CD14-positive monocyte (primary cell): ENCODE measurements around the gene NTM. TPM values are rescaled to one million over a fixed set of nuclear protein-coding genes. Genes with fewer than 3 reads are reported as not detected.

Experiments
- DNase-seq, 3 donors: peaks; one replicate each; pipeline ENCODE4 v3.0.0-alpha.2; 2011 to 2022
- H2AFZ ChIP-seq: 2 replicates; pipeline ENCODE4 v1.6.0; 2012; ENCODE audit warnings: mild to moderate bottlenecking, low read depth, low read length, inconsistent platforms; ENCODE audit not compliant: insufficient read depth, poor library complexity, severe bottlenecking
- H3K27ac ChIP-seq, 2 donors: 1 replicate in 1 of 2; 2 replicates in 1 of 2; pipeline ENCODE4 v1.5.1; 2012 to 2013; ENCODE audit warnings: low read length in 2 of 2, control low read depth in 1 of 2, inconsistent platforms in 1 of 2, low read depth in 1 of 2, mild to moderate bottlenecking in 1 of 2
- H3K27me3 ChIP-seq, 2 donors: one replicate each; pipeline versions ENCODE4 v1.6.0 to v1.6.1; 2011 to 2013; ENCODE audit warnings: low read length in 2 of 2; ENCODE audit not compliant: control insufficient read depth in 2 of 2, insufficient read depth in 2 of 2
- H3K36me3 ChIP-seq, 2 donors: replicated peaks in 1 of 2; 1 replicate in 1 of 2; 2 replicates in 1 of 2; pipeline versions ENCODE4 v1.5.1 to v1.6.1; 2012 to 2013; ENCODE audit warnings: low read length in 2 of 2, control low read depth in 1 of 2, inconsistent platforms in 1 of 2, mild to moderate bottlenecking in 1 of 2; ENCODE audit not compliant: insufficient read depth in 2 of 2, control insufficient read depth in 1 of 2
- H3K4me1 ChIP-seq, 2 donors: 1 replicate in 1 of 2; 2 replicates in 1 of 2; pipeline versions ENCODE4 v1.5.1 to v1.6.1; 2012 to 2013; ENCODE audit warnings: low read length in 2 of 2, control low read depth in 1 of 2, inconsistent platforms in 1 of 2, mild to moderate bottlenecking in 1 of 2, moderate library complexity in 1 of 2; ENCODE audit not compliant: insufficient read depth in 2 of 2, control insufficient read depth in 1 of 2
- H3K4me2 ChIP-seq: replicated peaks from 2 replicates; pipeline ENCODE3; 2012; ENCODE audit warnings: low read length, moderate library complexity, mild to moderate bottlenecking; ENCODE audit not compliant: poor library complexity, severe bottlenecking; ENCODE audit errors: extremely low read depth
- H3K4me3 ChIP-seq, 3 experiments: fragments of 200-600 bp in 1 of 3; sonication (generic) in 1 of 3; replicated peaks in 1 of 3; 1 replicate in 2 of 3; 2 replicates in 1 of 3; pipeline ENCODE4 v1.5.1; 2011 to 2013; ENCODE audit warnings: low read length in 3 of 3, mild to moderate bottlenecking in 3 of 3, control low read depth in 2 of 3, low read depth in 2 of 3, inconsistent platforms in 1 of 3, moderate library complexity in 1 of 3
- H3K79me2 ChIP-seq: 2 replicates; pipeline ENCODE4 v1.6.0; 2012; ENCODE audit warnings: mild to moderate bottlenecking, control low read depth, inconsistent platforms, low read length, moderate library complexity; ENCODE audit not compliant: insufficient read depth
- H3K9ac ChIP-seq: 2 replicates; pipeline ENCODE4 v1.6.0; 2017; ENCODE audit warnings: low read length, mild to moderate bottlenecking; ENCODE audit not compliant: insufficient read depth, poor library complexity, severe bottlenecking
- H3K9me3 ChIP-seq, 2 donors: replicated peaks in 1 of 2; 1 replicate in 1 of 2; 2 replicates in 1 of 2; pipeline versions ENCODE4 v1.5.1 to v1.6.1; 2012 to 2013; ENCODE audit warnings: low read length in 2 of 2, control low read depth in 1 of 2; ENCODE audit not compliant: control insufficient read depth in 1 of 2, insufficient read depth in 1 of 2
- H4K20me1 ChIP-seq: 2 replicates; pipeline ENCODE4 v1.6.0; 2012; ENCODE audit warnings: mild to moderate bottlenecking, low read length, control low read depth, moderate library complexity; ENCODE audit not compliant: insufficient read depth
- H3K27ac Mint-ChIP-seq, 7 donors: one replicate each; pipeline ENCODE4 v1.8.0; 2020; ENCODE audit warnings: mild to moderate bottlenecking in 7 of 7, mixed read lengths in 7 of 7, moderate library complexity in 6 of 7, inconsistent platforms in 2 of 7
- H3K27me3 Mint-ChIP-seq, 3 donors: one replicate each; pipeline ENCODE4 v1.8.0; 2021 to 2022; ENCODE audit warnings: low read depth in 3 of 3, mild to moderate bottlenecking in 3 of 3, mixed read lengths in 3 of 3, moderate library complexity in 3 of 3, inconsistent platforms in 1 of 3
- H3K36me3 Mint-ChIP-seq, 2 donors: one replicate each; pipeline ENCODE4 v1.8.0; 2020; ENCODE audit warnings: mixed read lengths in 2 of 2, inconsistent platforms in 1 of 2, mild to moderate bottlenecking in 1 of 2
- H3K4me1 Mint-ChIP-seq: one replicate; pipeline ENCODE4 v1.8.0; 2020; ENCODE audit warnings: mild to moderate bottlenecking, mixed read lengths
- H3K4me3 Mint-ChIP-seq, 2 donors: one replicate each; pipeline ENCODE4 v1.8.0; 2020; ENCODE audit warnings: mild to moderate bottlenecking in 2 of 2, mixed read lengths in 2 of 2, moderate library complexity in 1 of 2
- H3K9me3 Mint-ChIP-seq, 7 donors: one replicate each; pipeline ENCODE4 v1.8.0; 2020 to 2022; ENCODE audit warnings: mixed read lengths in 7 of 7, mild to moderate bottlenecking in 6 of 7, moderate library complexity in 6 of 7, inconsistent platforms in 2 of 7
- CTCF ChIP-seq: fragments of 200-600 bp; IDR thresholded peaks from one replicate; pipeline ENCODE4 v1.8.0; 2022; ENCODE audit warnings: antibody characterized with exemption, mild to moderate bottlenecking
- WGBS: methylation state at CpG from one replicate; pipeline ENCODE4 v1.1.5; 2013; ENCODE audit warnings: missing lambda C conversion rate; ENCODE audit not compliant: insufficient coverage; 5-methylcytosine and 5-hydroxymethylcytosine counted together
- intact Hi-C, 2 donors: fragments of 100-400 bp; cut with micrococcal nuclease; formaldehyde crosslinking; loops; one replicate each; pipeline versions ENCODE4 v1.15.0 to v1.15.1; 2023
- polyA plus RNA-seq, 3 donors: library from polyadenylated mRNA; depleted of rRNA in 1 of 3; unstranded in 2 of 3; stranded (reverse) in 1 of 3; fragments of 300-500 nt in 2 of 3; fragments of >200 nt in 1 of 3; fragmentation: Illumina TruSeq in 2 of 3; gene quantifications; 1 replicate in 2 of 3; 2 replicates in 1 of 3; pipeline ENCODE4 v1.2.3, GENCODE V29; 2012 to 2021

Gene NTM
- polyA plus RNA-seq, 3 donors: not detected

- no peak for DNase-seq
- Mint-ChIP-seq H3K4me3 (no peak overlapping the region), H3K9me3 (peaks cover 0 to 4% (median 2%) of the 10 kb centered on the region in 7 donors), H3K4me1 (no peaks in the 10 kb centered on the region), H3K36me3 (no peaks in the 10 kb centered on the region), H3K27me3 (peaks cover 0 to 2% (median 0%) of the 10 kb centered on the region in 3 donors), H3K27ac (no peak overlapping the region)
- no peak overlapping the region for H2AFZ ChIP-seq
- H3K4me3 ChIP-seq: no peak overlapping the region
- H3K4me1 ChIP-seq: no peaks in the 10 kb centered on the region
- no peaks in the 10 kb centered on the region for H4K20me1 ChIP-seq
- no peak for TF ChIP-seq CTCF
- H3K27me3 ChIP-seq: no peaks in the 10 kb centered on the region
- intact Hi-C loops: no loop called here
- H3K36me3 ChIP-seq: no peaks in the 10 kb centered on the region
- peaks cover 0 to 5% of the 10 kb centered on the region in 2 donors for H3K9me3 ChIP-seq
- H3K9ac ChIP-seq: no peak overlapping the region
- no peaks in the 10 kb centered on the region for H3K79me2 ChIP-seq
- WGBS: no CpG with 5 or more reads among the region's 4 CpGs
- no peak overlapping the region for H3K27ac ChIP-seq
- H3K4me2 ChIP-seq: no peak overlapping the region
Observed at GRCh38 chr11:132205006-132205405, 834.6 kb downstream of the NTM start.

GRCh38 chr11:132205496-132205895, 835.1 kb downstream of the NTM start:
- no peak overlapping the region for H3K9ac ChIP-seq
- H3K36me3 ChIP-seq: no peaks in the 10 kb centered on the region
- H3K9me3 ChIP-seq: peaks cover 0 to 5% of the 10 kb centered on the region in 2 donors
- no peaks in the 10 kb centered on the region for H3K4me1 Mint-ChIP-seq
- H3K4me3 Mint-ChIP-seq: no peak overlapping the region
- H3K4me1 ChIP-seq: no peaks in the 10 kb centered on the region
- H3K4me3 ChIP-seq: no peak overlapping the region
- no peaks in the 10 kb centered on the region for H3K79me2 ChIP-seq
- DNase-seq: no peak
- H3K36me3 Mint-ChIP-seq: no peaks in the 10 kb centered on the region
- intact Hi-C loops: no loop called here
- no peak overlapping the region for H2AFZ ChIP-seq
- H4K20me1 ChIP-seq: no peaks in the 10 kb centered on the region
- no peak overlapping the region for H3K27ac Mint-ChIP-seq
- no peak for TF ChIP-seq CTCF
- H3K4me2 ChIP-seq: no peak overlapping the region
- no peaks in the 10 kb centered on the region for H3K27me3 ChIP-seq
- no peak overlapping the region for H3K27ac ChIP-seq
- WGBS: 80% methylated on average over 2 of the region's 3 CpGs
- H3K9me3 Mint-ChIP-seq: peaks cover 0 to 3% (median 2%) of the 10 kb centered on the region in 7 donors
- H3K27me3 Mint-ChIP-seq: peaks cover 0 to 2% (median 0%) of the 10 kb centered on the region in 3 donors
